Gastrocnemius medialis (tissue), 4 donors: ENCODE data around the gene ARNT2.

Experiments used
- CTCF ChIP-seq, 5 experiments: fragments of 450-650 bp in 3 of 5; fragments of 200-600 bp in 2 of 5; sonication (generic) in 2 of 5; IDR thresholded peaks in 4 of 5; conservative IDR thresholded peaks in 1 of 5; 1 replicate in 4 of 5; 2 replicates in 1 of 5; pipeline ENCODE4 v1.5.1; 2016 to 2019; ENCODE audit warnings: antibody characterized with exemption in 5 of 5, mild to moderate bottlenecking in 3 of 5, moderate library complexity in 3 of 5
- POLR2A ChIP-seq, 2 donors: fragments of 450-650 bp; IDR thresholded peaks; one replicate each; pipeline ENCODE4 v1.6.1; 2017; ENCODE audit warnings: antibody characterized with exemption in 2 of 2, mild to moderate bottlenecking in 2 of 2, moderate library complexity in 2 of 2

DNA sequence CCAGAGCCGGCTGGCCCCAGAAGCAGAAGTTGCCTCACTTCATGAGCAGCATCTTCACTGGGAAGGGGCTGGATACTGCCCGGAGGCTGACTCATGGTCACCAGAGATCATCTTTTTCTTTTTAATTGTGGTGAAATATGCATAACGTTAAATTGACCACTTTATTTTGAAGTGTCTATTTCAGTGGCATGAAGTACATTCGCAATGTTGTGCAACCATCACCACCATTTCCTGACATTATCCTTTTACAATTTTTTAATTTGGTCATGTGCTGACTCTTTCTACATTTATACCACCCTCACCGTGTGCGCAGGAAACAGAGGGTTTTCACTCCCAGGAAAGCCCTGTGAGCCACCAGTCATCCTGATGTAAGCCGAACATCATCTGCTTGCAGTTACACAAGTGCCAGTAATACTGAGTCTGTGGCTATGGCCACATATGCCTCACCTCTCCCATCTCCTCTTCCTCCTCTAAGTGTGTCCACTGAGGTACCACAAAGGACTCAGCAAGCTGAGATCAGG lies 239.3 kb downstream of the ARNT2 start:
- TF ChIP-seq CTCF (IDR thresholded peaks at IDR 0.05 in 4 of 5, conservative IDR thresholded peaks at IDR 0.05 in 1 of 5) (no peak), POLR2A (IDR thresholded peaks at IDR 0.05) (no peak)
